GM19238 (cell line): Measurements from ENCODE around the gene SMAP1.
"Not testable (repeated sequence)": the region's sequence is repeated elsewhere in the genome, so short reads cannot be mapped to it uniquely, and the experiment has no call there.

Experiments used
- DNase-seq: peaks from one replicate; pipeline ENCODE4 v3.0.0; 2011; ENCODE audit warnings: low spot score; ENCODE audit not compliant: insufficient read length

SMAP1 gene

DNA sequence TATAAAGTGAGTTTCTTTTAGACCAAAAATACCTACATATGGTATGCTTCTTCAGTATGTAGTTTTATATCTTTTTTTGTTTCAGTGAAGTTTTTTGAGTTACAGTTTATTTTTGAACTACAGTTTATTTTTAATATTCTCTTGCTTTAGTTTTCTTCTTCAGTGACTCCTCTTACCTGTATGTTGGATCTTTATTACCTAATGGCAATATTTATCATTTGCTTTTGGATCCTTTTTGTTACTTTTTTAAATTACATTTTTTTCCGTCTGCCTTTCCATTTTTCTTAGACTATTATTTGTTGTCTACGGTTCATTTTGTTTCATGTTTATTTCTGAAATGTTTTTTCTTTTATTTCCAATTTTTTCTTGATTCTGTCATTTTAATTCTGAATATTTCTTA is 71.9 kb downstream of the SMAP1 start:
- no peak for DNase-seq

DNA sequence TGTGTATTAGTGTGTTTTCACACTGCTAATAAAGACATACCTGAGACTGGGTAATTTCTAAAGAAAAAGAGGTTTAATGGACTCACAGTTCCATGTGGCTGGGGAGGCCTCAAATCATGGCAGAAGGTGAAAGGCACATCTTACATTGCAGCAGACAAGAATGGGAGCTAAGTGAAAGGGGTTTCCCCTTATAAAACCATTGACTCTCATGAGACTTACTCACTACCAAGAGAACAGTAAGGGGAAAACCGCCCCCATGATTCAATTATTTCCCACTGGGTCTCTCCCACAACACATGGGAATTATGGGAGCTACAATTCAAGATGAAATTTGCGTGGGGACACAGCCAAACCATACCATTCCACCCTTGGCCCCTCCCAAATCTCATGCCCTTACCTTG is 73.1 kb downstream of the SMAP1 start:
- DNase-seq, result not testable (repeated sequence)

DNA sequence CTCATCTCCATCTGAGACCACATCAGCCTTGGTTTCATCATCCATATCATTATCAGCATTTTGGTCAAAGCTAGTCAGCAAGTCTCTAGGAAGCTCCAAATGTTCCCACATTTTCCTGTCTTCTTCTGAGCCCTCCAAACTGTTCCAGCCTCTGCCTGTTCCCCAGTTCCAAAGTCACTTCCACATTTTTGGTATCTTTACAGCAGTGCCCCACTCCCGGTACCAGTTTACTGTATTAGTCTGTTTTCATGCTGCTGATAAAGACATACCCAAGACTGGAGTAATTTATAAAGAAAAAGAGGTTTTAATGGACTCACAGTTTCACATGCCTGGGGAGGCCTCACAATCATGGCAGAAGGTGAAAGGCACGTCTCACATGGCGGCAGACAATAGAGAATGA is 74.8 kb downstream of the SMAP1 start:
- DNase-seq, result not testable (repeated sequence)

DNA sequence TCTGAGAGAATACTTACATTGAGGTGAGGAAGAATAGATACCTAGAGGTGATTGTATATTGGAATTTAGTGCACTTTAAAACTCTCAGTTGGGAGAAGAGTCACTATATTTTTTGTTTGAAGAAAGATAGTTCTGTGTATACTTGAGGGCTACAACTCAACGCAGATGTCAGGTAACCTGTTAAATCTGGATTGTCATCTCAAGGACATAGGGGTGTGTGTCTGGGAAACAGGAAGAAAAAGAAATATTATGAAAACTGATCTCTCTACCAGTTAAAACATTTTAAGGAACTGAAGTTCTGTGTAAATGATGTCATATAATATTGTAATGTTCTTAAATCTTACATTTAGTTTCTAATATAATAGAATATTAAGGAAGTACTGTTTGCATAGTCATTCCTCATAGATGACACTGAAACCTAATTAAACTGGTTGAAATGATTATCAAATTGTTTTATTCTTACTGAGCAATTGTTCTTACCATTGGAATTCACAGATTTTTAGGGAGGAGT is 86.2 kb downstream of the SMAP1 start:
- no peak for DNase-seq

DNA sequence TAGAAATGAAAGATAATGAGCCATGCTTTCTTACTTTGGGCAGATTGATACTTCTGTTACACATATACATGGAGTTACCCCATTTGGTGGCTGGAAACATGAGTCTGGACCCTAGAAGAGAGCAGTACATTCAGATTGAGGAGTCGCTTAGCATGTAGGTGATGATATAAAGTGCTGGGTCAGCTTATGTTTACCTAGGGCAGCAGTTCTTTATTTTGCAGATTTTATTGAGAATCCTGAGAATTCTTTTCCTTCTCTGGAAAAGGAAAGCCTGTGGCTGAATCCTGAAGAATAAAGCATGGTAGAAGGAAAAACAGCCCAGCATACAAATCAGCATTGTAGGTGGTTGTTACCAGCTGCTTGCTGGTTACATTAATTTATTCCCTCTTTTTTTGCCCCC is 91.2 kb downstream of the SMAP1 start:
- no peak for DNase-seq

DNA sequence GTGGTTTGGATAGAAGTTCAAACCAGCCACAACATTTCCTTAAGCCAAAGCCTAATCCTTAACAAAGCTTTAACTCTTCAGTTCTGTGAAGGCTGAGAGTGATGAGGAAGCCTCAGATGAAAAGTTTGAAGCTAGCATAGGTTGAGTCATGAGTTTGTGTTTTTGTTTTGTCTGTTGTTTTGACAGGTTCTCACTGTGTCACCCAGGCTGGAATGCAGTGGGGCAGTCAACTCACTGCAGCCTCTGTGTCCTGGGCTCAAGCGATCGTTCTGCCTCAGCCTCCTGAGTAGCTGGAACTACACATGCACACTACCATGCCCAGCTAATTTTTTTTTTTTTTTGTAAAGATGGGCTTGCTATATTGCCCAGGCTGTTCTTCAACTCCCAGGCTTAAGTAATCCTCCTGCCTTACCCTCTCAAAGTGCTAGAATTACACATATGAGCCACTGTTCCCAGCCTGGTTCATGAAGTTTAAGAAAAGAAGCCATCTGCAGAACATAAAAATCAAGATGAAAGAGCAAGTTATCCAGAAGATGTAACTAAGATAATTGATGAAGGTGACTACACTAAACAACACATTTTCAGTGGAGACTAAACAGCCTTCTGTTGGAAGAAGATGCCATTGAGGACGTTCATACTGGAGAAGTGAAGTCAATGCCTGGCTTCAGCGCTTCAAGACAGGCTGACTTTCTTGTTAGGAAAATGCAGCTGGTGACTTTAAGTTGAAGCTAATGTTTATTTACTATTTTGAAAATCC is 96.2 kb downstream of the SMAP1 start:
- no peak for DNase-seq

DNA sequence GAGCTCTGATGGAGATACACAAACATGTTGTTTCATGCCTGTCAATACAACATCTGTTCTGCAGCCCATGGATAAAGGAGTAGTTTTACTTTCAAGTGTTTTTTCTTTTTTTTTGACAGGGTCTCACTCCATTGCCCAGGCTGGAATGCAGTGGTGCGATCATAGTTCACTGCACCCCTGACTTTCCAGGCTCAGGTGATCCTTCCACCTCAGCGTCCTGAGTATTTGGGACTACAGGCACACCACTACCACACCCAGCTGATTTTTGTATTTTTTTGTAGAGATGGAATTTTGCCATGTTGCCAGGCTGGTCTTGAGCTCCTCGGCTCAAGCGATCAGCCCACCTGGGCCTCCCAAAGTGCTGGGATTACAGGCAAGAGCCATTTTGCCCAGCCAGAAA is 97.0 kb downstream of the SMAP1 start:
- DNase-seq, result no peak

DNA sequence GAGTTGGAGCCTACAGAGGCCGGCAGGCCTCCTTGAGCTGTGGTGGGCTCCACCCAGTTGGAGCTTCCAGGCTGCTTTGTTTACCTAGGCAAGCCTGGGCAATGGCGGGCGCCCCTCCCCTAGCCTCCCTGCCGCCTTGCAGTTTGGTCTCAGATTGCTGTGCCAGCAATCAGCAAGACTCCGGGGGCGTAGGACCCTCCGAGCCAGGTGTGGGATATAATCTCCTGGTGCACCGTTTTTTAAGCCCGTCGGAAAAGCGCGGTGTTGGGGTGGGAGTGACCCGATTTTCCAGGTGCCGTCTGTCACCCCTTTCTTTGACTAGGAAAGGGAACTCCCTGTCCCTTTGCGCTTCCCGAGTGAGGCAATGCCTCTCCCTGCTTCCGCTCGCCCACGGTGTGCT is 103.7 kb downstream of the SMAP1 start:
- not testable (repeated sequence) for DNase-seq

DNA sequence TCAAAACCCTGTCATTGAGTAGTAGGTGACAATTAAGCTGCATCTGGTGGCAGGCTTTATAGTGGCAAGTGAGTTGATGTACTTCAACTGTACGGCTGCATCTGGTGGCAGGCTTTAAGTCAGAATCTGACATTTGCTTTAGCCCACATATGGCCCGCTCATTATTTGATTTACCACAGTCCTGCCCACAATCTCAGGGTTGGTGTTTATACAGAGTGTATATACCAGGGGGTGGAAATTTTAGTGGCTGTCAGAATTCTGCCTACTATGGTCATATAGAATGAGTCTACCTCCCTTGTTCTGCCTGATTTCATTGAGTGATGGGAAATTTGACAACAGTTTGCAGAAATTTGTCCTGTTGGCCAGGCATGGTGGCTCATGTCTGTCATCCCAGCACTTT is 112.3 kb downstream of the SMAP1 start:
- no peak for DNase-seq

DNA sequence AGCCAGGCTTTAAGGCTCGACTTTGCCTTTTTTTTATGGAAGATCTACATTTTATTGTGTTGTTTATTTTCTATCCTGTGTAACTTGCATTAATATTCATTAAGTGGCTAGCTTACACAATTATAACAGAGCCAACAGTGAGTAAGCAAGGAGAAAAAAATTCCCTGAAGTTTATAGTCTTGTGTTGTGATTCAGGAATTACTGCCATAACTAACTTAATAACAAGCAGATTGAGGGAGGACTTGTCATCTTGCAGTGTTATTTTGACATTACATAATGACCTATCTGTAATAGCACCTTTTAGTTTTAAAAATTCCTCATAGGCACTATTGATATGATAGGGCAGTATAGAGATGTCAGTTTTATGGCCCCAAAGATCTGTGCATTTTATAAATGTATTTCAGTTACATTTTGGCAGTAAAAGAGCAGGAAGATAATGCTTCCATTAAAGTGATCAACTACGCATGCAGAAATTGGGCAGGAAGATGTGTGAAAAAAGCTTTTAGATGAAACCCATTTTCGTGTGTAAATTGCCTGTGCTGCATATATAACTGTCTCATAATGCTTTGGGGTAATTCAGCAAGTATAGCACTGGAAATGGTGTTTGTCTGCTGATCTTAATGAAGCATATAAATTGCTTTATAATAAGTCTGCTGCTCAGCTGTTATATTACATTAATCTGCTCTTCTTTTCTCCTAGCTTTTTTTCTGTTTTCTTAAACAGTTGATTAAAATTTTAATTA is 123.0 kb downstream of the SMAP1 start:
- DNase-seq, result no peak

DNA sequence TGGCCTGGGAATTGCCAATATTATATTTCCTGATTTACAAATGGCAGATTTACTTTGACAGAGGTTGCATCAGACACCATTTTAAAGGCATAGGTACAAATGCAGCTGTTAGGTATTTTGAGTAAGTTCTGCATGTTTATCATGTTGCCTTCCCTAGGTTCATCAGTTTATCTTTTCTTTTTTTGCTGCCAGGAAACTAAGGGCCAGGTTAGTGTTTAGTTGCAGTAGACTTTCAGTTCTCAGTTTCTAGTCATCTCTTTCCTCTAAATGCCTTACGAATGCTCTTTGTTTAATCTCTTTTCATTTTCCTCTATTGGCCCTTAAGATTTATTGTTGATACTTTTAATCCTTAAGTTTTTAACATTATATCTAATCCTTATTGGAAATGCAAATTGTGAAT is 129.9 kb downstream of the SMAP1 start:
- peak; percentile 1 for DNase-seq

DNA sequence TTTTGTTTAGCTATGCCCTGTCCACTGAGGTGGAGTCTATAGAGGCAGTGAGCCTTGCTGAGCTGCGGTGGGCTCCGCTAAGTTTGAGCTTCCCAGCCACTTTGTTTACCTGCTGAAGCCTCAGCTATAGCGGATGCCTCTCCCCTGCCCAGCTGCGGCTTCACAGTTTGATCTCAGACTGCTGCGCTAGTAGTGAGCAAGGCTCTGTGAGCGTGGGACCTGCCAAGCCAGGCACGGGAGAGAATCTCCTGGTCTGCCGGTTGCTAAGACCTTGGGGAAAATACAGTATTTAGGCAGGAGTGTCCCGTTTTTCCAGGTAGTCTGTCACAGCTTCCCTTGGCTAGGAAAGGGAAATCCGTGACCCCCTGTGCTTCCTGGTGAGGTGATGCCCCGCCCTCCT is 138.4 kb downstream of the SMAP1 start:
- DNase-seq, result no peak

DNA sequence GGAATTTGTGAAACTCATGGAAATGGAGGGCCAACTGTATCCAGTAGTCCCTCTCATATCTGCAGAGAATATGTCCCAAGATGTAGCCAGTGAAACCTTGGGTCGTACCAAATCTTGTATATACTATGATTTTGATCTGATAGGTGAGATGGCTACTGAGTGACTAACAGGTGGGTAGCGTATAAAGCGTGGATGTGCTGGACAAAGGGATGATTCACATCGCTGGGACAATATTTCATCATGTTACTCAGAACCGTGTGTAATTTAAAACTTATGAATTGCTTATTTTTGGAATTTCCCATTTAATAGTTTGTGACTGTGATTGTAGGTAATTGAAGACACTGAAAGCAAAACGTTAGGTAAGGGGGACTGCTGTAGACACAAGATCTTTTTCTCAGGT is 144.1 kb downstream of the SMAP1 start:
- DNase-seq, result no peak

DNA sequence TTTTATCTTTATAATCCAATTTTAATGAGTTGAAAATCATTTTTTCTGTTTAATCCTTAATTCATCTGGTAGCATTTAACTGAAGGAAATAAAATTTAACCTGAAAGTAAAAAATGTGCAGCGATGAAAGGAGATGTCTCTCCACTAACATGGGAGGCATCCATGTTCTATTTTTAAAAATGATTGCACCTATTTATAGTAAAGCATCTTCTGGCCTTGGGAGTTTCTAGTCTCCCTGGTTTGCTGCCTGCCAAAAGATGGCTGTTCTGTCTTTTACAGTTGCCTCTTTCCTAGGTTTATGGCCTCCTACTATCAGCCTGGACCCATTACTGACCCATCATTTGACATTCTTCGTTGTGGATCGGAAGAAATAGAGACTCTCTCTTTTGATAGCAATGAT is 146.2 kb downstream of the SMAP1 start:
- no peak for DNase-seq

DNA sequence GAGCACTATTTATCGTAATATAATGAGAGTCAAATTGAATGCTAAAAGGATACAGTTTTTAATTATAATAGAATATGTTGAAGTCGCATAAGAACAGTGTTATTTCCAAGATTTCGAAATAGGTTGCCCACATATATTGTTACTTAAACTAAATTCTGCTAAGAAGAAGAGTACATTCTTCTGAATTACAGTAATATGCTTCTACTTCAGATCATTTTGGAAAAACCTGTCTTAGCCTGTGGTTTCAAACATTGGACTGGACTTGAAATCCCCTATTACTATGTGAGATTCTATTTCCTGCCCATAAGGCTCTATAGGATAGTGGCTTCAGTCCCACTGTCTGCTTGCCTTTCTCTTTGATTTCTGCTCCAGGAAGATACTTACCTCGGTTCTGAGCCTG is 152.0 kb downstream of the SMAP1 start:
- no peak for DNase-seq

DNA sequence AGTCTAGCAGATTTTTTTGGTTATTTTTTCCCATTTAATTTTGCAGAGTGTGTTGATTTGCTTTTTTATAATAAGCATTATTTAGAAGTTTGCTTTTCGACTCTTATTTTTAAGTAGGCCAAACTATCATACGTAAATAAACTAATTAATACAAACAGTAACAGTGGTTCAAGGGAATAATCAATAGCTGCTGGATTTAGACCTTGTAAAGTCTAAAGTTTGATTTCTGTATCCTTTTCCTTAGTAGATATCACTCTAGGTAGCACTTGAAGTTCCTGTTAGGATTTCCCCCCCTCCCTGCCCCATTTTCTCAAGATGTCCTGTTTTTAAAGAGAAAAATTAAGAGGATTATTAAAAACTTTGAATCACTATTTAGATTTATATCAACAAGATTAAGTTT is 153.1 kb downstream of the SMAP1 start:
- DNase-seq, result no peak

DNA sequence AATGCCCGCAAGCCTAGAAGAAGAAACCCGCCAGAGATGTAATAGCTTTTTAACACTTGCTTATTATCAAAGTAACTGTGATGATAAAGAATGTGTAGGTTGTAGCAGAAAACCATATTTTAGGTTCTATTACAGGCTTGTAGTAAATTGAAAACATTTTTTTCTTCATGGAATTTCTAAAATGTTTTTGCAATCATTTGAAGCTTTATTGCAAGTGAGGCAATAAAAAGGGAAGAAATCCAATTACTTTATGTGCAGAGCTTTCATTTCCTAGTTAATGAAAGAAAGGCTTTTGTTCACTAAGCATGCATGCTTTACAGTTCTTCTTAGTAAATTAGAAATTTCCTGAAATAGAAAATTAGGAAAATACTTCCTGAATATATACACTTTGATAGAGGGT is 154.1 kb downstream of the SMAP1 start:
- DNase-seq, result no peak

DNA sequence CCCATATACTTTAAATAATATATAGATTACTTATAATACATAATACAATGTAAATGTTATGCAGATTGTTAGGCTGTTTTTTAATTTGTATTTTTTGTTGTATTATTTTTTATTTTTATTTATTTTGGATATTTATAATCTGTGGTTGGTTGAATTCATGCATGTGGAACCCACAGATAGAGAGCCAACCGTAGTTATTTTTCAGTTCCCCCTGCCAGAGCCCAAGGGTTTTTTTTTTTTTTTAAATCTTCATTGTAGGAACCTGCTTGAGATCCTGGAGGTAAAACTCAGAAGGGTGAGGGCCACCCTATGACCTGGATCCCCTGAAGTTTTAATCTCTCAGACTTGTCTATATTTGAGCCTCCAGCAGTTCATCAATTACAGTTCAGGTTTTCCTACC is 156.0 kb downstream of the SMAP1 start:
- DNase-seq, result no peak

DNA sequence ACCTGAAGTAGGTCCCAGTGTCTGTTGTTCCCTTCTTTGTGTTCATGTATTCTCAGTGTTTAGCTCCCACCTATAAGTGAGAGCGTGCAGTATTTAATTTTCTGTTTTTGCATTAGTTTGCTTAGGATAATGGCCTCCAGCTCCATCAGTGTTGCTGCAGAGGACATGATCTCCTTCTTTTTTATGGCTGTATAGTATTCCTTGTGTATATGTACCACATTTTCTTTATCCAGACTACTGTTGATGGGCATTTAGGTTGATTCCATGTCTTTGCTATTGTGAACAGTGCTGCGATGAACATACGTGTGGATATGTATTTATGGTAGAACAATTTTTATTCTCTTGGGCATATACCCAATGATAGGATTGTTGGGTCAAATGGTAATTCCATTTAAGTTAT is 163.7 kb downstream of the SMAP1 start:
- no peak for DNase-seq

DNA sequence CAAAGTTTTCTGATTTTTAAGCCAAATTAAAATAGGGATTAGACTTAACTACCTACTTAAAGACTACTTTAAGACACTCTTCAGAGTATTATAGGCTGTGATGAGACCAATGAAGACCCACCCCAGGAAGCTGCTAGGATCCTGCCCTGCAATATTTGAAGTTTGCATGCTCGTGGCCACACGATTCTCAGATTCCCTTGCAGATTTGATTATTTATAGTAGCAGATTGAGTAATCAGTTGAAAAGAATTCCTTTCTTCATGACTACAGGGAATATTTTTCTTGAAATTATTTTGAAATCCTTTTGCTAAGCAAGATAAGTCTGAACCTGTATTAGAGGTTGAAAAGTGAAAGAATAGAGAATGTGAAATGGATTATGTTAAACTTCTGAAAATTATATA is 166.8 kb downstream of the SMAP1 start:
- DNase-seq, result no peak

DNA sequence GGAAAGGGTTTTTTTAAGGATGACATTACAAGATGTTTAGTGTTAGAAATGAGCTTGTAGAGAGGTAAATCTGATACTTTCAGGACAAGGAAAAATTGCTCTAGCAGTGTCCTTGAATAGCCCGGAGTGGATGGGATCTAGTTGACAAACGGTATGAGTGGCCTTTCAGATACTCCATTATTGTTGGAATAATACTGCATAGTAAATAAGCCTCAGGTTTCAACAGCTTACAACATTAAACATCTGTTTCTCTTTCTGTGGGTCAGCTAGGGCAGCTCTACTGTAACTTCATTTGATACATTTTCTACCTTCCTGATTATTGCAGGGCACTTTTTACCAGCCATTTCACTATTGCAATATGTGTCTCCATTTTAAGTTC is 171.2 kb downstream of the SMAP1 start:
- DNase-seq, result no peak

DNA sequence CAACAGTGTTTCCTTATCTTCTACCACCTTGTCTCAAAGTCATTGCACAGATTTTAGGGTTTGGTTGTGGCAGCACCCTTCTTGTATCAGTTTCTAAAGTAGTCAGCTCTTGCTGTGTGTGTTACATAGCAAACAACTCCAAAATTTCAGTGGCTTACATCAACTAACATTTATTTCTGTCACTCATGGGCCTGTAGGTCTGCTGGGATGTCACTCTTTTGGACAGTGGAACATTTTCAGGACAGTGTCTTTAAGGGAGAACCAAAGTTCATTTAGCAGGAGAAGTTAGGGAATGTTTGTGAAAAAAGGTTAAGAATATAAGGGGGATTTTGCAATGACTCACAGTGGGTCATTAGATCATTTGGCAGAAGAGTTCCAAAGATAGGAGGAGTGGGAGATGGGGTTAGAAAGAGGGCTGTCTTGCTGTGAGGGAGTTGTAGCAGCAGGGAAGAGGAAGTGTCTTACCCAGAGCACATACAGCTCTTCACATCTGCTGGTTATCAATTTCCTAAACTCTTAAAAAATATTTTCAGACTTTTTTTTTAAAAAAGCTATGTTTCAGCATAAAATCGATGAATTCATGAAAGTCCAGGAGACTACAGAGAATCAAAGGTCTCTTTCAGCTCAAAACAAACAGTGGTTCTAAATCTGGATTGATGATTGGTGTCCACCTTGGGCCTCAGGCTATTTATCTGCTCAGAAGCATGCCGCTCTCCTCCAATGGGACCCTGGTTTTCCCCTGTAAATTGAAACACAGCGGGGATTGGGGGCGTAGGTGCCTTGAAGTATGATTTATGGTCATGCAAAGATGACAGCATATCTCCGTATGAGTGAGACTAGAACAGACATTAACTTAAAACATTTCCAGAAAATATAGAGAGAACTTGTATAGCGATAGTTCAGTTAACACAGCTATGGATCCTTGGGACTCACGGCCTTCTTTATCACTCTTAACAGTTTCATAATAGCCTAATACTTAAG is 171.9 kb downstream of the SMAP1 start:
- no peak for DNase-seq
